Right lung (tissue), 5 donors: ENCODE measurements around the gene IRF4. TPM values are rescaled to one million over a fixed set of nuclear protein-coding genes. Genes with fewer than 3 reads are reported as not detected.
"Not testable (repeated sequence)": the region's sequence is repeated elsewhere in the genome, so short reads cannot be mapped to it uniquely, and the experiment has no call there.

ENCODE experiments used
- DNase-seq, 2 donors: peaks; one replicate each; pipeline ENCODE4 v3.0.0-alpha.2; 2013
- polyA plus RNA-seq, 5 donors: library from polyadenylated mRNA; unstranded; fragments of 120-200 nt; gene quantifications; one replicate each; pipeline versions ENCODE4 v1.2.1 to v1.2.3, GENCODE V29; 2013; ENCODE audit warnings: inconsistent platforms in 1 of 5, low replicate concordance in 1 of 5; ENCODE audit not compliant: insufficient read length in 5 of 5, insufficient read depth in 1 of 5

The IRF4 gene
- polyA plus RNA-seq, 5 donors, result 0.19 to 0.86 (median 0.27) TPM

DNA sequence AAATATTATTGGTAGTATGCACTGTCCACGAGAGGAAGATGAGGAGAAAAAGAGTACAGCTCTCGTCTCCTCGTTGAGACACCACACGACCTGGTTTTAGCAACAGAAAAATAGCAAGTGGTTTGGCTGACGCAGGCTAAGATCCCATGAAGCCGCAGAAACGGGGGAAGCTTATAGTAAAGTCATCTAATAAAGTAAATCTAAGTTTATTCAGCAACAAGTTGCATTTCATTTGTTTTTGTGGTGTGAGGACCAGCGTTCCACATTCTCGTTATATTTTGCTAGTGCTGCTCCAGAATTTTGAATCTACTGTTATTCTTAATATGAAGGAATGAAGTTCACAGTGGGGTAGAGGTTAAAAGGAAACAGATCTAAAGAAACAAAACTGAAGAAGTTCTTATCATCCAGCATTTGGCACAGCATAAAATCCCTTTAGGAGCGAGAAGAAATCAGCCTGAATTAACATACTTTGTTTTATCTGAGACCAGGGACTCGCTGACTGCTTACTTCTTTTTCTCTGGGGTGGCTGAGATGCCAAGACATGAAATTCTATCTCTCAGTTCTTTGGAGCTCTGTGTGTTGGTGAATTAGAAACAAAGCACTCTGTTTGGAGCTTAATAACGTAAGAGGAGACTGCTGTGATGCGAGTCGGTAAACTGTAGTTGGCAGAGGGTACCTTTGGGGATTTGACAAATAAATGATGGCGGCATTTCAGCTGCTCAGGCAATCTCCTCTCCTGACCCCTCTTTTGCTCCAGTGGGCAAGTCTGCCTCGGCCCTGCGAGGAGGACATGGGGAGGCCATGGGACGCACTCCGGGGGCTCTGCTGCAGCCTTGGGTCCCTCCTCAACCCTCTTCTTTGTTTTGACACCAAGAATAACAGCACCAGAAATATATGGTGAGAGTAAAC lies 24.9 kb upstream of the IRF4 start:
- DNase-seq, result no peak

DNA sequence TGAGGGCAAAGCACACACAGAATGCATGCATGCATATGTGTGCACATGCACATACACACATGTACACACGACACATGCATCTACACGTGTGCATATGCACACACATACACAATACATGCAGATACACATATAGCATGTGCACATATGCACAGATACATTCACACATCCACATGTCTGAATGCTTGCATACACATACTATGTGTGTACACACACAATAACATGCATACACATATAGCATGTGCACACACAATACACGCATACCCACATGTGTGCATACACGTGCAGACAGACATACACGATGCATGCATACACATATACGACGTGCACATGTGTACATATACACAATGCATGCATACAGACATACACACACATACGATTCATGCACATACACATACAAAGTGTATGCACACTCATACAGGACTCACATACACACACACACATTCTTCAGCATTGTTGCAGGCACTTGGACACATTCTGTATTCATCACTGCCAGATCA lies 24.2 kb upstream of the IRF4 start:
- DNase-seq, result no peak

DNA sequence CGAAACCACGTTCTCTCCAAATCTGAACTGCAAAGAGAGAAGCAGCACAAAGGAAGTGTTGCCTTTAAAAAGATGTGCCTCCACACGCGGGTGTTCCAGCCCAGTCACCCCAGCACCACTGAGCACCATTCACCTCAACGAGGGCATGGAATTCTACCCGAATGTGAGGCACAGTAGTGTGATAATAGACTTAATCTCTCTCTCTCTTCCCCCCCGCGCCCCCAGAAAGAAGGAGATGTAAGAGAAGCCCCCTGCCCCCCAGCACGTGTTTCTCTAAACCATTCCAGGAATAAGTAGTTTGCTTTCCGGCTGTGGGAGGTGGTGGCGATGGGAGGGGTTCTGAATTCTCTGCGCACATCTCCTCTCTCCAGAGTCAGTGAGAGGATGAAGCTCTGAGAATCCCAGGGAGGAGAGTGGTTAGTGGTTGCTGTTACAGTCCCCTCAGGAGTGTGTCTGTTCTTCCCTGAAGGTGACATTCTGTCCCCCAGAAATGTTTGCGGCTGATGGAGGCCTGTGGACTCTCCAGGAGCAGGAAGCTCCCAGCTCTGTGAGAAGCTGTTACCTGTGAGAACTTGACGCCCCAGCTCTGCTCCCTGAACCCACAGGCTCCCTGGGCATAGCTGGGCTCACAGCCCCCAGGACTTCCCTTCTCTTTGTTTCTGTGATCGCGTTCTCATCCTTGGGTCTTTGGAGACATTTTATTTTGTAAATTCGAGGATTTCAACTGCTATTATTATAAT lies 23.5 kb upstream of the IRF4 start:
- no peak for DNase-seq

GRCh38 chr6:369559-370431 lies 21.8 kb upstream of the IRF4 start:
- DNase-seq, result no peak

DNA sequence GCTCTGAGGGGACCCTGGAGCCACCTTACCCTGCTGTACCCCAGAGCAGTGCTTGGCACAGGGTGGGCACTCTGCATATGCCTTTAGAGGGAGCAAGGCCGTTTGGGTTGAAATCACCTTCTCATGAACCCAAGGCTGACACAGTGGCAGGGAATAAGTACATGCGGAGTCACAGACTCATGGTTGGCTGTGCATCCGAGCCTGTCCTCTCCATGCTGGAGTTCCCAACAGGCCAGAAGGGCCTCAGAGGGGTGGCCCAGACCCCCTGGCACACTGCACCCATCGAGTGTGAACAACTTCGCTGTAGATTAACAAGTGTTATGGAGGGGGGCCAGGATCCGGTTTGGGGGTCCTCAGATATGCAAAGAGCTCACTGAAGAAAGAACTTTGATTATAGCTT lies 21.0 kb upstream of the IRF4 start:
- DNase-seq, result no peak

DNA sequence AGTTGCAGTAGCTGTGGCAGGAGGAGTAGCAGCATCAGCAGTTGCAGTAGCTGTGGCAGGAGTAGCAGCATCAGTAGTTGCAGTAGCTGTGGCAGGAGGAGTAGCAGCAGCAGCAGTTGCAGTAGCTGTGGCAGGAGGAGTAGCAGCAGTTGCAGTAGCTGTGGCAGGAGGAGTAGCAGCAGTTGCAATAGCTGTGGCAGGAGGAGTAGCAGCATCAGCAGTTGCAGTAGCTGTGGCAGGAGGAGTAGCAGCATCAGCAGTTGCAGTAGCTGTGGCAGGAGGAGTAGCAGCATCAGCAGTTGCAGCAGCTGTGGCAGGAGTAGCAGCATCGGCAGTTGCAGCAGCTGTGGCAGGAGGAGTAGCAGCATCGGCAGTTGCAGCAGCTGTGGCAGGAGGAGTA lies 19.7 kb upstream of the IRF4 start:
- DNase-seq, result not testable (repeated sequence)

DNA sequence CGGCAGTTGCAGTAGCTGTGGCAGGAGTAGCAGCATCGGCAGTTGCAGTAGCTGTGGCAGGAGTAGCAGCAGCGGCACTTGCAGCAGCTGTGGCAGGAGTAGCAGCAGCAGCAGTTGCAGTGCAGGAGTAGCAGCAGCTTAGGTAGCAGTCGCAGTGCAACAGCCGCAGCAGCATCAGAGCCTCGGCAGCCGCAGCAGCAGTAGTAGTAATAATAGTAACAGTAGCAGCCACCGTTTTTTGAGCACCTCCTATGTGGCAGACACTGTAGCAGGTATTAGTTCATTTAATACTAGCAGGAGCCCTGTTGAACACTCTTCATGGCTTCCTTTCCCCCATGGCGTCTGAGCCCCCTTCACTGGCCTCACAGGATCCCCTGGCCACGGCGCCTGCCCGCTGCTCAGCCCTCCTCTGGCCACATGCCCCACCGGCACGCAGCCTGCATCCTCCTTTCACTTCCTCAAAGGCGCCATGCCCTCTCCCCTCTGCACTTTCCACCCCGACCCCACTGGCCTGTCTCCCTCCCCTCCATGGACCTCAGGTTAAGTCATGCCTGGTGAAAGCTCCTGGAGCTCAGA lies 19.1 kb upstream of the IRF4 start:
- no peak for DNase-seq

- DNase-seq, result no peak
Observed at GRCh38 chr6:373031-373430, 18.5 kb upstream of the IRF4 start.

- DNase-seq, result peak in 1 of 2 donors; percentile 33
Observed at GRCh38 chr6:373773-374724, 17.5 kb upstream of the IRF4 start.

DNA sequence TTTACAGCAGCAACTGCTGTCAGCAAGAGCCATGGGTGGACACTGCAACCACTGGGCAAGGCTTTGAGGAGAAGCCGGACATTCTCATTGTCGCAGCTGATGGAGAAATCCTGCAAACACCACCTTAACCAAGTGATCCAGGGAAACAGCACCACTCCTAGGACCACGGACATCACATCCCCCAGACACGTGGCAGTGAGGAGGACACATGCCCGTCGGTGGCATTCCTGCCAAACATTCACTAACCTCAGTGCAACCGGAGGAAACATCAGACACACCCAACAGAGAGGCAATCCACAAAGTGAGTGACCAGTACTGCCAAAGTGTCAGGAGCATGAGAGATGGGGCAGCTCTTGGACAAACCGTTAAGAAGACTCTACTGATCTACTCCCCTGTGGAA lies 16.6 kb upstream of the IRF4 start:
- DNase-seq, result no peak

- no peak for DNase-seq
Observed at GRCh38 chr6:376827-377640, 14.5 kb upstream of the IRF4 start.

DNA sequence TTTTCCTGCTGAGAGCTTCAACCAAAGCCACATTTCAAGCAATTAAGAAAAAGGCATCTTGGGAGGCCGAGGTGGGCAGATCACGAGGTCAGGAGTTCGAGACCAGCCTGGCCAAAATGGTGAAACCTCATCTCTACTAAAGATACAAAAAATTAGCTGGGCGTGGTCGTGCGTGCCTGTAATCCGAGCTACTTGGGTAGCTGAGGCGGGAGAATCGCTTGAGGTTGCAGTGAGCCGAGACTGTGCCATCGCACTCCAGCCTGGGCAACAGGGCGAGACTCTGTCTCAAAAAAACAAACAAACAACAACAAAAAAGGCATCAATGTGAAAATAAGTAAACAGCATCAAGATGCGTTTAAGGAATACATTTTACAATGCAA lies 13.9 kb upstream of the IRF4 start:
- not testable (repeated sequence) for DNase-seq

DNA sequence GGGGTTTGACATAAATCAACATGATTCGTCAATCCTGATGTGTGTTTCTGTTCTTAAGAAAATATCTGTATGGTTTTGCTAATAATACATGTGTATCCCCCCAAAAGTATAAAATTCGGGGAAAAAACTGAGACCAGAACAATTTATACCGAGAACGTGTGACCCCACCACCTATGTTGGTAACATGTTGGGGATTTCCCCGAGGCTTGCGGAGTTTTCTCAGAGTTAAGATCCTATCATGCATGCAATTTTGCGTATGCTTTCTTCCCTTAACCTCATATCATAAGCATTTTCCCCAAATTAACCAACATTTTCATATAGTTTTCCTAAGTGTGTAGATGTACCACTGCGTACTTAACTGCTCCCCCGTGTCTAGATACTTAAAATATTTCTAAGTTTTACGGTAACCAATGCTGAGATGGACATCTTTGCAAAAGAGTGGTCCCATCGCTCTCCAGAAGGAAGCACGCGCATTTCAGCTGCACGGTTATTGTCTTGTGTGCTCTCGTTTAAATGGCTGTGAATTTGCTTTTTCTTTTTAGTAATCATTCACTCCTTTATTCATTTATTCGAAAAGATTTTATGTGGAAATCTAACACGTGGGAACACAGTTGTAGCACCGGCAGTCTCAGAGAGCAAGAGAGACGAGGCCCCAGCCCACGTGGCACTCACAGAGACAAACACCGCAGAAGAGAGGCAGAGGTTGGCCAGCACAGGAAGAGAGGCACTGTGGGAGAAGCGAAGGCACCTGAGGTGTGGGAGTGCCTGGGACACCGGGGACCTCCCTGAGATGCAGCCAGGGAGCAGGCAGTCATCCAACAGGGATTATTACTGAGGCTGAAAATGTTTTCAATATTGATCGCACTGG lies 13.2 kb upstream of the IRF4 start:
- no peak for DNase-seq

- no peak for DNase-seq
Observed at GRCh38 chr6:378958-379409, 12.6 kb upstream of the IRF4 start.

- no peak for DNase-seq
Observed at GRCh38 chr6:379410-380181, 12.0 kb upstream of the IRF4 start.

DNA sequence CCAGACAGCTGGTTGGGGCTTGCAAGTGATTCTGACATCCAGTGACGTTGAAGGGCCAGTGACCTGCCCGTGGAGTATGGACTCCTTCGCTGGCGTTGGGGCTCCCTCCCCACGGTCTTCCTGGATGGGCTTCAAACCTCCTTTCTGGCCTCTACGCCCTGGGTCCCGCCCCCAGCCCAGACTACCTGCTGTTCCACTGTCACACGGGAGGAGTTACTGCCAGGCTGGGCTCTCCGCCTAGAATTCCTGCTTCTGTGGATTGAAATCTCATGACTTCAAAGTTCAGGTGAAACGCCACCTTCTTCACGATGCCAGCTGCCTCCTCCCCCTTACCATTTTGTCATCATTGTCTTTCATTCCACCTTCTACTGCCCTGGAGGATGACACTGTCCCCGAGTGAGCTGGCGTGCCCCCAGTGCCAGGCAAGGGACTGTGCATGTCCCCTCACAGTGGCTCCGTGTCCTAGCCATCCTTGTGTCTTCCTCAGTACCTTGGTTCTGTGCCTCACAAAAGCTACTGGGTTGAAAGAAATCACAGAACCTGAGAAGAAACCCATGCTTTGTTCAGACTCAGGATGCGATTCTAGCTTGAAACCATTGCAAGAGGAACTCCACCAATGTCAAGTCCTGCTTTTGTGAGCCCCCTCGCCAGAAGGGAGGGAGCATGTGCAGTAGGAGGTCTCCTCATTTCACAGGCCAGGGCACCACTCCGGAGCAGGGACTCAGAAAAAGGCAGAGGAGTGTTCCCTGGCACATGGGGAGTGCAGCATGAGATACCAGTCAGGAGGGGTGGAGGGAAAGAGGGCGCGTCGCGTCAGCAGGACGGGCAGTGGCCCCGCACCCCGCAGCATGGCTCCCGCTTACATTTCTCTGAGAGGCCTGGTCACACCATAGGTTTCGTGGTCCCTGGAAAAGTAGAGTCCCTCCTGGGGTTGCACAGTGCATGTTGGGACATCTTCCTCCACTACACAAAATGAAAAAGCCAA lies 11.0 kb upstream of the IRF4 start:
- DNase-seq, result no peak
